NCI-H2029 (cell line): Measurements from ENCODE around the gene MRPL23.
"Not testable (repeated sequence)": the region's sequence is repeated elsewhere in the genome, so short reads cannot be mapped to it uniquely, and the experiment has no call there.

ENCODE experiments used
- DNase-seq: peaks from one replicate; lab custom pipeline; 2025; lab: John Stamatoyannopoulos, UW

The MRPL23 gene

GRCh38 chr11:1933416-1934334 lies 13.5 kb upstream of the MRPL23 start:
- no peak for DNase-seq

- no peak for DNase-seq
Observed at GRCh38 chr11:1934335-1935155, 12.6 kb upstream of the MRPL23 start.

GRCh38 chr11:1935156-1936071 lies 11.7 kb upstream of the MRPL23 start:
- DNase-seq: no peak

- DNase-seq: no peak
Observed at GRCh38 chr11:1936072-1936780, 10.9 kb upstream of the MRPL23 start.

- DNase-seq: no peak
Observed at GRCh38 chr11:1936781-1937615, 10.1 kb upstream of the MRPL23 start.

- DNase-seq: no peak
Observed at GRCh38 chr11:1937616-1938342, 9.4 kb upstream of the MRPL23 start.

- no peak for DNase-seq
Observed at GRCh38 chr11:1938343-1939005, 8.7 kb upstream of the MRPL23 start.

GRCh38 chr11:1939006-1939625 lies 8.0 kb upstream of the MRPL23 start:
- DNase-seq: no peak

GRCh38 chr11:1939788-1940187 lies 7.3 kb upstream of the MRPL23 start:
- DNase-seq: not testable (repeated sequence)

GRCh38 chr11:1942558-1943260 lies 4.4 kb upstream of the MRPL23 start:
- DNase-seq: no peak

GRCh38 chr11:1943576-1943975 lies 3.6 kb upstream of the MRPL23 start:
- DNase-seq: no peak

- DNase-seq: peak; percentile 55
Observed at GRCh38 chr11:1943977-1944376, 3.2 kb upstream of the MRPL23 start.

- DNase-seq: no peak
Observed at GRCh38 chr11:1947592-1948237, 583 bp downstream of the MRPL23 start.

GRCh38 chr11:1948389-1948788 lies 1.3 kb downstream of the MRPL23 start:
- no peak for DNase-seq

- DNase-seq: no peak
Observed at GRCh38 chr11:1949302-1949701, 2.2 kb downstream of the MRPL23 start.

GRCh38 chr11:1949922-1950321 lies 2.8 kb downstream of the MRPL23 start:
- DNase-seq: no peak

- DNase-seq: no peak
Observed at GRCh38 chr11:1952806-1953482, 5.8 kb downstream of the MRPL23 start.
